DOHH2 (cell line): ENCODE results near the gene S100A14.

Source experiments
- H3F3A ChIP-seq: fragments of 200-600 bp; sonication (generic), shearing (Covaris generic); 2 replicates; pipeline ENCODE4 v1.6.0; 2016; ENCODE audit warnings: antibody characterized with exemption, mild to moderate bottlenecking; ENCODE audit not compliant: control insufficient read depth, insufficient read depth
- H3K27ac ChIP-seq: fragments of 200-600 bp; sonication (generic); 2 replicates; pipeline ENCODE4 v1.5.1; 2014; ENCODE audit warnings: low read depth, mild to moderate bottlenecking, low read length, moderate library complexity
- H3K27me3 ChIP-seq: fragments of 200-600 bp; sonication (generic); 2 replicates; pipeline ENCODE4 v1.6.1; 2014; ENCODE audit warnings: mild to moderate bottlenecking, low read length, mixed read lengths; ENCODE audit not compliant: control insufficient read depth
- H3K36me3 ChIP-seq: fragments of 200-600 bp; sonication (generic); 2 replicates; pipeline ENCODE4 v1.6.1; 2014; ENCODE audit warnings: mild to moderate bottlenecking, low read length, moderate library complexity, mixed read lengths; ENCODE audit not compliant: control insufficient read depth
- H3K4me1 ChIP-seq: fragments of 200-600 bp; sonication (generic); 2 replicates; pipeline ENCODE4 v1.6.1; 2014; ENCODE audit warnings: mild to moderate bottlenecking, low read length, mixed read lengths; ENCODE audit not compliant: control insufficient read depth
- H3K4me2 ChIP-seq: fragments of 200-600 bp; sonication (generic); 2 replicates; pipeline ENCODE4 v1.6.0; 2014; ENCODE audit warnings: mild to moderate bottlenecking, low read length, moderate library complexity
- H3K4me3 ChIP-seq: fragments of 200-600 bp; sonication (generic); 2 replicates; pipeline ENCODE4 v1.5.1; 2014; ENCODE audit warnings: mild to moderate bottlenecking, low read length, mixed read lengths
- H3K79me2 ChIP-seq: fragments of 200-600 bp; sonication (generic); 2 replicates; pipeline ENCODE4 v1.6.1; 2014; ENCODE audit warnings: mild to moderate bottlenecking, low read length, mixed read lengths; ENCODE audit not compliant: control insufficient read depth
- H3K9me2 ChIP-seq: fragments of 200-600 bp; sonication (generic); replicated peaks from 2 replicates; pipeline ENCODE4 v1.6.1; 2014; ENCODE audit warnings: mild to moderate bottlenecking, low read length, mixed read lengths; ENCODE audit not compliant: control insufficient read depth
- H3K9me3 ChIP-seq: fragments of 200-600 bp; sonication (generic); 2 replicates; pipeline ENCODE4 v1.6.1; 2014; ENCODE audit warnings: antibody characterized with exemption, low read length, mixed read lengths; ENCODE audit not compliant: control insufficient read depth, insufficient read depth
- H4K20me1 ChIP-seq: fragments of 200-600 bp; sonication (generic); 2 replicates; pipeline ENCODE4 v1.6.0; 2014; ENCODE audit warnings: low read depth, mild to moderate bottlenecking, antibody characterized with exemption, low read length, moderate library complexity; ENCODE audit not compliant: control insufficient read depth, insufficient read depth
- EZH2phosphoT487 ChIP-seq: fragments of 200-600 bp; sonication (generic); IDR thresholded peaks from 2 replicates; pipeline ENCODE4 v1.6.1; 2017; ENCODE audit warnings: borderline replicate concordance, mild to moderate bottlenecking, antibody characterized with exemption, low read length, moderate library complexity, mixed read lengths

S100A14 gene

DNA sequence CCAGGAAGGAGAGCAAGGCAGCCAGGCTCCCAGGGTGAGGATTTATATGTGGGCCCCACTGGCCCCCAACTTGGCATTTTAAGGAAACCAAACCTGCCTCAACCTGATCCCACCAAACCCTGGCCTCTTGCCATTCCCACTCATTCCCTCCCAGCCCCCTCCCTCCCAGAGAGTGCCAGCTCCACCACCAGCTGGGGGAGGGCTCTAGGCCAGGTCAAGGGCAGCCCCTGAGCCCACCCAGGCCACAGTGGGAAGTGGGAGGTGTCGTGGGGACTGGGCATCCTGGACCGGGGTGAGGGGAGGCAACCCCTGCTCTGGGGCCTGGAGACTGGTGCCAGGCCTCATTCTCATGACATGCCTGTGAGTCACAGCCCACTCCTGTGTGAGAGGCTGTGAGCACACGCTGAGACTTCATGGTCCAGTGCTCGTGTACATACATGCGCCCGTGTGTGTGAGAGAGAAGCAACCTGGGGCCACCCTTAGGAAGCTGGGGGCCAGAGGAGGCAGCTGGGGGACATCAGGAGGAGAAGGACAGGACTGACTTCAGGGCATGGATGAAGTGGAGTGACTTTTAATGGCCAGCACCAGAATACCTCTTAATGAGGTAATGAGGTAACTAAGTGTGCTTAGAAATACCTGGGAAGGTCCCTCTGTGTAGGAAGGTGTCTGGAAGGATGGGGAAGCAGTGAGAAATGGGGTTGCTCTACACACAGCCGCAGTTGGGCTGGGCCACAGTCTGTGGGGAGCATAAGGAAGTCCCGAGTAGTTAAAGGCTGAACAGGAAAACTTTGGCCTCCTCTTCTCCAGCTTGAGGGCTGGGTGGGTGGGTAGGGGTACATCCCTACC lies 50.4 kb downstream of the S100A14 start, which contains the start of gene S100A2:
Gene S100A2, minus strand, starts transcription at position 316 of the 846 bp plus-strand sequence. CDS start 1,967 bp downstream, outside the sequence.
- Histone ChIP-seq H3K36me3 (no peaks in the 10 kb centered on the region), H3K4me3 (no peak within 1 kb of the TSS), H3K27me3 (no peaks in the 10 kb centered on the region), H3K79me2 (no peaks in the 10 kb centered on the region), H3K9me3 (no peaks in the 10 kb centered on the region), H3K4me1 (peaks cover 6% of the 10 kb centered on the region), H3K27ac (no peak within 1 kb of the TSS), H3K4me2 (no peak within 1 kb of the TSS), H3F3A (no peaks in the 10 kb centered on the region), H3K9me2 (no peaks in the 10 kb centered on the region), H4K20me1 (no peaks in the 10 kb centered on the region)
- no peak for TF ChIP-seq EZH2phosphoT487
